SK-N-SH (cell line): Measurements from ENCODE around the gene IL6R.

Source experiments
- EP300 ChIP-seq, 2 experiments: IDR thresholded peaks; 2 replicates each; pipeline versions ENCODE4 v1.4.0 to v1.6.1; 2012; ENCODE audit warnings: borderline replicate concordance in 1 of 2, low read depth in 1 of 2, low read length in 1 of 2
- EZH2phosphoT487 ChIP-seq: fragments of 200-600 bp; sonication (generic); IDR thresholded peaks from 2 replicates; pipeline ENCODE4 v1.6.1; 2017; ENCODE audit warnings: low read depth, mixed run types, mild to moderate bottlenecking, antibody characterized with exemption, moderate library complexity, borderline replicate concordance
- GABPA ChIP-seq: IDR thresholded peaks from 2 replicates; pipeline ENCODE4 v1.4.0; 2012; ENCODE audit warnings: low read depth, mild to moderate bottlenecking
- POLR2AphosphoS5 ChIP-seq: IDR thresholded peaks from 2 replicates; pipeline ENCODE4 v1.6.1; 2012; ENCODE audit warnings: low read depth, low read length
- RAD21 ChIP-seq: IDR thresholded peaks from 2 replicates; pipeline ENCODE4 v1.6.1; 2012; ENCODE audit warnings: mild to moderate bottlenecking, low read length
- RCOR1 ChIP-seq: fragments of 150-350 bp; IDR thresholded peaks from 2 replicates; pipeline ENCODE4 v1.6.1; 2017; ENCODE audit warnings: antibody characterized with exemption, low read length
- SIN3A ChIP-seq: IDR thresholded peaks from 2 replicates; pipeline ENCODE4 v1.6.1; 2012; ENCODE audit warnings: low read depth, mild to moderate bottlenecking, low read length, moderate library complexity, borderline replicate concordance
- TAF1 ChIP-seq: IDR thresholded peaks from 2 replicates; pipeline ENCODE4 v1.6.1; 2012; ENCODE audit warnings: low read depth, mild to moderate bottlenecking, low read length, moderate library complexity, borderline replicate concordance
- TEAD4 ChIP-seq: IDR thresholded peaks from 2 replicates; pipeline ENCODE4 v1.4.0; 2012; ENCODE audit warnings: mild to moderate bottlenecking, borderline replicate concordance; ENCODE audit not compliant: insufficient read depth
- TF ChIP-seq, protein P1 (sequence below): fragments of 200-600 bp; sonication (generic); IDR thresholded peaks from 2 replicates; pipeline ENCODE4 v1.6.1; 2017; ENCODE audit warnings: antibody characterized with exemption, mild to moderate bottlenecking, moderate library complexity
- TF ChIP-seq, protein P2 (sequence below): IDR thresholded peaks from 2 replicates; pipeline ENCODE4; 2012
- TF ChIP-seq, protein P3 (sequence below): IDR thresholded peaks from 2 replicates; pipeline ENCODE4 v1.6.1; 2012; ENCODE audit warnings: mild to moderate bottlenecking, low read depth, low read length, moderate library complexity
- TF ChIP-seq, protein P4 (sequence below): fragments of 150-350 bp; IDR thresholded peaks from 2 replicates; pipeline ENCODE4 v1.6.1; 2016; ENCODE audit warnings: mild to moderate bottlenecking, low read depth, low read length

GRCh38 chr1:154459080-154459479 is 53.9 kb downstream of the IL6R start:
- TF ChIP-seq RAD21 (no peak), SIN3A (no peak), EZH2phosphoT487 (no peak), RCOR1 (no peak), TEAD4 (no peak), POLR2AphosphoS5 (no peak), TAF1 (no peak), EP300 (IDR thresholded peaks at IDR 0.05; ENCODE audit: borderline replicate concordance in 1 of 2, low read depth in 1 of 2, low read length in 1 of 2) (no peak), GABPA (no peak)
- TF ChIP-seq, protein P1, sequence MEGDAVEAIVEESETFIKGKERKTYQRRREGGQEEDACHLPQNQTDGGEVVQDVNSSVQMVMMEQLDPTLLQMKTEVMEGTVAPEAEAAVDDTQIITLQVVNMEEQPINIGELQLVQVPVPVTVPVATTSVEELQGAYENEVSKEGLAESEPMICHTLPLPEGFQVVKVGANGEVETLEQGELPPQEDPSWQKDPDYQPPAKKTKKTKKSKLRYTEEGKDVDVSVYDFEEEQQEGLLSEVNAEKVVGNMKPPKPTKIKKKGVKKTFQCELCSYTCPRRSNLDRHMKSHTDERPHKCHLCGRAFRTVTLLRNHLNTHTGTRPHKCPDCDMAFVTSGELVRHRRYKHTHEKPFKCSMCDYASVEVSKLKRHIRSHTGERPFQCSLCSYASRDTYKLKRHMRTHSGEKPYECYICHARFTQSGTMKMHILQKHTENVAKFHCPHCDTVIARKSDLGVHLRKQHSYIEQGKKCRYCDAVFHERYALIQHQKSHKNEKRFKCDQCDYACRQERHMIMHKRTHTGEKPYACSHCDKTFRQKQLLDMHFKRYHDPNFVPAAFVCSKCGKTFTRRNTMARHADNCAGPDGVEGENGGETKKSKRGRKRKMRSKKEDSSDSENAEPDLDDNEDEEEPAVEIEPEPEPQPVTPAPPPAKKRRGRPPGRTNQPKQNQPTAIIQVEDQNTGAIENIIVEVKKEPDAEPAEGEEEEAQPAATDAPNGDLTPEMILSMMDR = no peak
- TF ChIP-seq, protein P2, sequence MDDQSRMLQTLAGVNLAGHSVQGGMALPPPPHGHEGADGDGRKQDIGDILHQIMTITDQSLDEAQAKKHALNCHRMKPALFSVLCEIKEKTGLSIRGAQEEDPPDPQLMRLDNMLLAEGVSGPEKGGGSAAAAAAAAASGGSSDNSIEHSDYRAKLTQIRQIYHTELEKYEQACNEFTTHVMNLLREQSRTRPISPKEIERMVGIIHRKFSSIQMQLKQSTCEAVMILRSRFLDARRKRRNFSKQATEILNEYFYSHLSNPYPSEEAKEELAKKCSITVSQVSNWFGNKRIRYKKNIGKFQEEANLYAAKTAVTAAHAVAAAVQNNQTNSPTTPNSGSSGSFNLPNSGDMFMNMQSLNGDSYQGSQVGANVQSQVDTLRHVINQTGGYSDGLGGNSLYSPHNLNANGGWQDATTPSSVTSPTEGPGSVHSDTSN = no peak
- TF ChIP-seq, protein P3, sequence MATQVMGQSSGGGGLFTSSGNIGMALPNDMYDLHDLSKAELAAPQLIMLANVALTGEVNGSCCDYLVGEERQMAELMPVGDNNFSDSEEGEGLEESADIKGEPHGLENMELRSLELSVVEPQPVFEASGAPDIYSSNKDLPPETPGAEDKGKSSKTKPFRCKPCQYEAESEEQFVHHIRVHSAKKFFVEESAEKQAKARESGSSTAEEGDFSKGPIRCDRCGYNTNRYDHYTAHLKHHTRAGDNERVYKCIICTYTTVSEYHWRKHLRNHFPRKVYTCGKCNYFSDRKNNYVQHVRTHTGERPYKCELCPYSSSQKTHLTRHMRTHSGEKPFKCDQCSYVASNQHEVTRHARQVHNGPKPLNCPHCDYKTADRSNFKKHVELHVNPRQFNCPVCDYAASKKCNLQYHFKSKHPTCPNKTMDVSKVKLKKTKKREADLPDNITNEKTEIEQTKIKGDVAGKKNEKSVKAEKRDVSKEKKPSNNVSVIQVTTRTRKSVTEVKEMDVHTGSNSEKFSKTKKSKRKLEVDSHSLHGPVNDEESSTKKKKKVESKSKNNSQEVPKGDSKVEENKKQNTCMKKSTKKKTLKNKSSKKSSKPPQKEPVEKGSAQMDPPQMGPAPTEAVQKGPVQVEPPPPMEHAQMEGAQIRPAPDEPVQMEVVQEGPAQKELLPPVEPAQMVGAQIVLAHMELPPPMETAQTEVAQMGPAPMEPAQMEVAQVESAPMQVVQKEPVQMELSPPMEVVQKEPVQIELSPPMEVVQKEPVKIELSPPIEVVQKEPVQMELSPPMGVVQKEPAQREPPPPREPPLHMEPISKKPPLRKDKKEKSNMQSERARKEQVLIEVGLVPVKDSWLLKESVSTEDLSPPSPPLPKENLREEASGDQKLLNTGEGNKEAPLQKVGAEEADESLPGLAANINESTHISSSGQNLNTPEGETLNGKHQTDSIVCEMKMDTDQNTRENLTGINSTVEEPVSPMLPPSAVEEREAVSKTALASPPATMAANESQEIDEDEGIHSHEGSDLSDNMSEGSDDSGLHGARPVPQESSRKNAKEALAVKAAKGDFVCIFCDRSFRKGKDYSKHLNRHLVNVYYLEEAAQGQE = no peak
- TF ChIP-seq, protein P4, sequence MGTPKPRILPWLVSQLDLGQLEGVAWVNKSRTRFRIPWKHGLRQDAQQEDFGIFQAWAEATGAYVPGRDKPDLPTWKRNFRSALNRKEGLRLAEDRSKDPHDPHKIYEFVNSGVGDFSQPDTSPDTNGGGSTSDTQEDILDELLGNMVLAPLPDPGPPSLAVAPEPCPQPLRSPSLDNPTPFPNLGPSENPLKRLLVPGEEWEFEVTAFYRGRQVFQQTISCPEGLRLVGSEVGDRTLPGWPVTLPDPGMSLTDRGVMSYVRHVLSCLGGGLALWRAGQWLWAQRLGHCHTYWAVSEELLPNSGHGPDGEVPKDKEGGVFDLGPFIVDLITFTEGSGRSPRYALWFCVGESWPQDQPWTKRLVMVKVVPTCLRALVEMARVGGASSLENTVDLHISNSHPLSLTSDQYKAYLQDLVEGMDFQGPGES = no peak
